AG04449 (cell line): ENCODE data around the gene UBA1.

Experiments used
- CTCF ChIA-PET: fragments of 350-600 bp; formaldehyde crosslinking; extraction: SDS; loops from one replicate; lab custom pipeline; 2021; ENCODE audit warnings: antibody characterized with exemption; lab: Yijun Ruan, JAX
- POLR2A ChIA-PET: fragments of 400-600, 350-600 bp; formaldehyde crosslinking; extraction: SDS; loops from one replicate; lab custom pipeline; 2020; ENCODE audit warnings: antibody characterized with exemption, inconsistent platforms; lab: Yijun Ruan, JAX
- DNase-seq: peaks from one replicate; pipeline ENCODE4 v3.0.0-alpha.2; 2010; ENCODE audit warnings: low read depth, low spot score
- H3K4me3 ChIP-seq: 2 replicates; pipeline ENCODE4 v1.5.1; 2011; ENCODE audit warnings: low read depth, mild to moderate bottlenecking, control low read depth, low read length
- TF ChIP-seq, protein P1 (sequence below): IDR thresholded peaks from one replicate; pipeline ENCODE4 v1.5.1; 2011; ENCODE audit warnings: mild to moderate bottlenecking, moderate library complexity, low read length, control low read depth, inconsistent platforms; ENCODE audit not compliant: insufficient read depth; ENCODE audit errors: missing control alignments

The UBA1 gene

DNA sequence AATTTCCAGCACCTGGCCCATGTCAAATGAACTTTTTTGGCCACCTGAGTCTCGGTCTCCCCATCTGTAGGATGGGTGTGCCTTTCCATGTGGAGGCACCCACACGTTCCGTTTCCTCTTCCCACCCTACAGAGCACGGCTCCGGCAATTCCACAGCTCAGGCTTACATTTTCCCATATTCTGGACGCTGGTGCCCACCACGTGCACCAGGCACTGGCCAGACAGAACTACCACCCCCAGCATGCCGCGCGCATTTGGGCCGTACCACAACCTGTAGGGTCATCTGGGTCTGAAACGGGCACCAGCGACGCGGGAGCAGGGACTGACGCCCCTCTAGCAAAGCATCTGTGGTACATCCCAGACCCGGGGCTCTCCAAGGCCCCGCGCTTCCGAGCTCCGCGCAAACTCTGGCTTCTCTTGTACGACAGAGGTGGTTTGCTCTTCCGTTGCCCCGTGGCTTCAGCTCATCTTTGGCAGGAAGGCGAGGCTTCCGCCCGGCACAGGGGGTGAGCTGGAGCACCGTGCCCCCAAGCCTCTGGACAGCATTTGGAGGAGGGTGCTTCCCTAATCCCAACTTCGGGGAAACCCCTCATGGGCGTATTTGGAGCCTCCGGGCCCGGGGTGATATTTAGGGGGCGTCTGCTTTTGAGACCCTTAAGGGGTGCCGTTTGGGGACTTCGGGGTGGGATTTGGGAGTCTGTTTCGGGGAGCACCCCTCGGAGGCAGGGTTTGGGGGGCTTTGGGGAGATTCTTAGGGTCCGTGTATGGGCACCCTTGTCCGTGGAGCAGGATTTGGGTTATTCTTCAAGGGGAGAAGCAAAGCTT is 3.0 kb upstream of the UBA1 start:
- TF ChIP-seq, protein P1, sequence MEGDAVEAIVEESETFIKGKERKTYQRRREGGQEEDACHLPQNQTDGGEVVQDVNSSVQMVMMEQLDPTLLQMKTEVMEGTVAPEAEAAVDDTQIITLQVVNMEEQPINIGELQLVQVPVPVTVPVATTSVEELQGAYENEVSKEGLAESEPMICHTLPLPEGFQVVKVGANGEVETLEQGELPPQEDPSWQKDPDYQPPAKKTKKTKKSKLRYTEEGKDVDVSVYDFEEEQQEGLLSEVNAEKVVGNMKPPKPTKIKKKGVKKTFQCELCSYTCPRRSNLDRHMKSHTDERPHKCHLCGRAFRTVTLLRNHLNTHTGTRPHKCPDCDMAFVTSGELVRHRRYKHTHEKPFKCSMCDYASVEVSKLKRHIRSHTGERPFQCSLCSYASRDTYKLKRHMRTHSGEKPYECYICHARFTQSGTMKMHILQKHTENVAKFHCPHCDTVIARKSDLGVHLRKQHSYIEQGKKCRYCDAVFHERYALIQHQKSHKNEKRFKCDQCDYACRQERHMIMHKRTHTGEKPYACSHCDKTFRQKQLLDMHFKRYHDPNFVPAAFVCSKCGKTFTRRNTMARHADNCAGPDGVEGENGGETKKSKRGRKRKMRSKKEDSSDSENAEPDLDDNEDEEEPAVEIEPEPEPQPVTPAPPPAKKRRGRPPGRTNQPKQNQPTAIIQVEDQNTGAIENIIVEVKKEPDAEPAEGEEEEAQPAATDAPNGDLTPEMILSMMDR = no peak
- POLR2A ChIA-PET = interaction anchor here (0.6 kb wide), 1 partner anchor 27 kb away, joined by 3 read pairs; the partner anchor contains the start of gene CDK16
- CTCF ChIA-PET = interaction anchor here (1.2 to 4.1 kb wide), 4 partner anchors 9 to 332 kb away, joined by 3 to 26 read pairs (median 15); no protein-coding TSS in a partner anchor
- peak; percentile 67 for DNase-seq
- H3K4me3 ChIP-seq = peak overlapping the region; percentile 64

DNA sequence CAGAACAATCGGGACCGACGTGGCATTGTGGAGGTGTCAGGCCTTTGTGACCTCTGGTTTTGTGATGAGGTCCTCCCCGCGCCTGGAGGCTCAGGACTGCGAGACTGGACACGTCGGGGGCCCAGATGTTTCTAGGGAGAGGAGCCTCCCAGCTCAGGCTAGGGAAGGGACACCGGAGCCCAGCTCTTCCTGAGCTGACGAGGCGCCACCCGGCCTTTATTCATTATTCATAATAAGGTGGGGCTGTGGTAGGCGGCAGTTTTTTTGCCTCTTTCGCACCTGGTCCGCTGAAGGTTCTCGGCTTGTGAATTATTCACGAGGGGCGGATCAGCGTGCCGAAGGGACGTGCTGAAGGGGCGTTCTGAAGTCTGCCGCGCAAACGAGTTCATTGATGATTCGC is 2.3 kb upstream of the UBA1 start:
- no peak for DNase-seq
- TF ChIP-seq, protein P1 = no peak
- H3K4me3 ChIP-seq = peak overlapping the region; percentile 64
- POLR2A ChIA-PET = no interaction called here
- CTCF ChIA-PET = interaction anchor here (0.6 to 4.1 kb wide), 8 partner anchors 9 to 331 kb away, joined by 3 to 26 read pairs (median 4); partner anchors contain the start of gene CDK16

DNA sequence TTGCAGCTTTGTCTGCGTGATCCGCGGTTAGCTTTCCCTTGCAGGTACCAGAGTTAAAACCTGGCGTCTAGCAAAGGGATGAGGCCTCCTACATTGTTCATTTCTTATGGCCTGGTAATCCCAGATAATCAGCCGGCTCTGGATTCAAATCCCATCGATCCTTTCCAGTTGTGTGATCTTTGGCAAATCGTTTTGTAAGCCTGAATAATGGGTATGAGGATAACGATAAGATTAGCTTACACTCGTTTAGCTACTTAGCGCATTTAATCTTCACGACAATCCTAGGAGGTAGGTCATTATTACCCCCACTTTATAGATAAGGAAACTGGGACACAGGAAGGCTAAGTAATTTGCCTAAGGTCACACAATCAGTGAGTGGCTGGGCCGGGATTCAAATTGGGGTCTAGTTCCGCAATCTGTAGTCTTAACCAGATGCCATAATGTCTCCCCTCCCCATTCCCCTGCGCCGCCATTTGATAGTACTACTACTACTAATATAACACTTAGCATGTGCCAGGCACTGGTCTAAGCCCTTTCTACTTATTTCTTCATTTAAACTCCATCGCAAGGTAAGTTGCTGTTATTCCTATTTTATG is 1.7 kb upstream of the UBA1 start:
- ChIA-PET POLR2A (no interaction called here), CTCF (interaction anchor here (0.6 to 4.1 kb wide), 9 partner anchors 8 to 330 kb away, joined by 3 to 26 read pairs (median 4); partner anchors contain the start of gene CDK16)
- TF ChIP-seq, protein P1 = no peak
- DNase-seq = no peak
- H3K4me3 ChIP-seq = peak overlapping the region; percentile 64

DNA sequence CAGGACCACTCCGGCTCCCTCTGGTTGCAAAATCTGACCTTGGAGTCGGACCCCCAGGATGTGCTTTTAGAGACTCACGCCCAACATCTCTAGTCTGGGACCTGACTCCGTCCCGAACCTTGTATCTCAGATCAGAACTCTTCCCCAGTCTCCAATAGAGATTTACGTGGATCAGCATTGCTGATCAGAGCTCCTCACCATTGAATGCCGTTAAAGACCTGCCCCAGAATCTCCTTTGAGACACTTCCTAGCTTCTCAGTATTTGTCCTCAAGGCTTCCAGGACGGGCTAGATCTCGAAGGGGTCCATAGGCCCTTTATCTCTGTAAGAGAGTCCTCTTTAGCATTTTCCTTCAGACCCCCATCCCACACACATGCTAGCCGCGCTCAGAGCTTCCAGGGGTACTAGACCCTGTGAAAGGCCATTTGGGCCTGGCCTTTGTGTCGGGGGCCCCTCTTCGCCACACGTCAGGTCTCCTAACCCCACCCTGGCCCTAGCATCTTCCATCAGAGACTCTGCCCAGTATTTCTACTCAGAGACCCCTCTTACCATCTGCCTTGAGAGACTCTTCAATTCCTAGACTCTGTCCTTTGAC is 662 bp downstream of the UBA1 start:
- no peak for DNase-seq
- ChIA-PET CTCF (interaction anchor here (1.1 to 1.4 kb wide), 2 partner anchors 190 to 329 kb away, joined by 6 to 8 read pairs; no protein-coding TSS in a partner anchor), POLR2A (interaction anchor here (0.8 to 1.0 kb wide), 2 partner anchors 188 to 329 kb away, joined by 3 read pairs; no protein-coding TSS in a partner anchor)
- TF ChIP-seq, protein P1 = no peak
- peak overlapping the region; percentile 72 for H3K4me3 ChIP-seq

DNA sequence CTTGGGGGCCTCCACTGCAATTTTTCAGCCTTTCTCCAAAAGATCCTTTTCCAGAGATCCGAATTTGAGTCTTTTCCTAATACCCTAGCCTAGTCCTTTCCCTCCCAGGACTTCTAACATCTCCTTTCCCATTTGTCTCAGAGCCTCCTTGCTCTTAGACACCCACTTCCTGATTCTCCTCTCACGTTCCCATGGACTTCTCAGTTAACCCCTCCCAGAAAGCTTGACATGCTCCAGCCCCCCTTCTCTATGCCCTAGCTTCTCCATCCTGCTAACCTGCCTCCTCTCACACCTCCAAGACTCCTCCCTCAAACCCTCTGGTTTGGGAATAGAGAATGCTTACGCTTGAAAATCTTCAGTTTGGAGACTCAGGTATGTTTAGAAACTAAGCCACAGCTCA is 2.5 kb downstream of the UBA1 start:
- peak overlapping the region; percentile 34 for H3K4me3 ChIP-seq
- DNase-seq = no peak
- TF ChIP-seq, protein P1 = no peak
- CTCF ChIA-PET = interaction anchor here (1.1 to 3.1 kb wide), 3 partner anchors 188 to 327 kb away, joined by 4 to 16 read pairs (median 5); no protein-coding TSS in a partner anchor
- POLR2A ChIA-PET = no interaction called here
